GM18868 (cell line): ENCODE data around the gene DYNC2H1.

ENCODE experiments used
- ATAC-seq: cut with Tn5 transposase; IDR thresholded peaks from one replicate; pipeline ENCODE4 v1.9.1; 2021; ENCODE audit warnings: mild to moderate bottlenecking, moderate library complexity; ENCODE audit not compliant: unreplicated experiment

The DYNC2H1 gene

DNA sequence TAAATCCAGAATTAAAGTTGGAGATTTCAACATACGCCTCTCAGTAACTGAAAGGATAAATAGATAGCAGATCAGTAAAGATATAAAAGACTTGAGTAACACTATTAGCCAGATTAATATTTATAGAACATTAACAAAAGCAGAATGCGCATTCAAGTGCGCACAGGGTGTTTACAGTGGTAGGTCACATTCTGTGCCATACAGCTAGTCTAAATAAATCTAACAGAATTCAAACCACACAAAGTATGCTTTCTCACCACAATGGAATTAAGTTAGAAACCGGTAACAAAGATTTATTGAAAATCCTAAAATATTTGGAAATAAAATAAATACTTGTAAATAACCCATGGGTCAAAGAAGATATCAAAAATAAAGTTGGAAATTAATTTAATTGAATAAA, 341.0 kb downstream of the DYNC2H1 start:
- ATAC-seq: no peak

DNA sequence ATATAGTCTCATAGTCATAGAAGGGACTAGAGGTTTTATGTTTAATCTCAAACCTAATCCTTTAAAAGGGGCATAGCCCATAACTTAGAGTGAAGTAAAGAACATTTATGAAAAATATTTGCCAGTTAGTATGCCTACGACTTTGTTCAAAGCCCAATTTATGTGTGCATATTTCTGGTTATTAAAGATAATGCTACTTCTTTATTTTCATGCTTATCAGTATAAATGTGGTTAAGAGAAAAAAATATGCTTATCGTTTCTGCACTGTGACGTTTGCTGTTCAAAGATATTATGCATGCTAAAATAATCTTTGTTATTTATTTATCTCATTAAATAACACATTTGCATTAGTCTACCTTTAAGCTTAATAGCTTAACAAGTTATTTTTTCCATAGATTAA, 343.9 kb downstream of the DYNC2H1 start:
- no peak for ATAC-seq

DNA sequence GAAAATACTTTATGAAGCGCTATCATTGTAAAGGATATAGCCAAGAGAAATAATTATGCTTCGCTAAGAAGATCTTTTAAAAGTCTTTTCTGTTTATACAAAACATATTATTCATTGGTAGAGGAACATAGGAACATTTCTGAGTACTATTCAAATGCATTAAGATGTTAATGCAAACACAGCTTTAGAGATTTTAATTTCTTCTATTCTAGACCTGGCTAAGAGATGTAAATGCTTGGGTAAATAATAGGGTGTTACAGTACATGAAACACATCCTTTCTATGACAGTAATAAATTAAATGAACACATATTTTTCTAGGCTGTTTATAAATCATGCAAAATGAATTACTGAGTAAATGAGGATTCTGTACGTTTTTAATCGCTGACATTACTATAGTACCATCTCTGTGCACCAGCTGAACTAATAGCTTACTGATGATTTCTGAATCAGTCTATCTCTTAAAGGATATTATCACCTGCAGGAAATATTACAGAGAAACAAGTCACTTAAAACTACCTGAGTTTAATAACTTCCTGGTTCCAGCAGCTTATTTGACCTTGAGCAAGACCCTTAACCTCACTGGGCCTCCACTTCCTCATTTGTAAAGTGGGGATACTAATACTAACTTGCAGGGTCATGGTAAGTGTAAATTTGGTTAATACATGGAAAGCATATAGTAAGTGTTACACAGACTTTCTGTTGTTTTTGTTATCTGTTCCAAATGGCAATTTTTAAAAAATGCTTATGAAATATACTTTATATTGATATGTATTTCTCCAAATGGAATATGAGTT, 344.9 kb downstream of the DYNC2H1 start:
- ATAC-seq: no peak

DNA sequence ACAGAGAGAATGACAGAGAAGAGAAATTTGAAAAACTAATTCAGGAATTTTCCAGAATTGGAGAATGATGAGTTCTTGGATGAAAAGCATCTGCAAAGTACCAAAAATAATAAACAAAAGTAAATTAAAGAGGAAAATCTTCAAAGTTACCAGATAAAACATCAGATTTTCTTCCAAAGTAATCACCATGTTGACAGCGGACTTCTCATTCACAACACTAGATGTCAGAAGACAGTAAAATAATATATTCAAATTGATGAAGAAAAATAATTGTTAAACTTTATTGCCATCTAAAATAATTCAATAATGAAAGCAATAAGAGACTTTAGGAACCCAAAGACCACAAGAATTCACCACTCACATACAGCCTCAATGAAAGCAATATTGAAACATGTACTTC, 355.2 kb downstream of the DYNC2H1 start:
- ATAC-seq: no peak

DNA sequence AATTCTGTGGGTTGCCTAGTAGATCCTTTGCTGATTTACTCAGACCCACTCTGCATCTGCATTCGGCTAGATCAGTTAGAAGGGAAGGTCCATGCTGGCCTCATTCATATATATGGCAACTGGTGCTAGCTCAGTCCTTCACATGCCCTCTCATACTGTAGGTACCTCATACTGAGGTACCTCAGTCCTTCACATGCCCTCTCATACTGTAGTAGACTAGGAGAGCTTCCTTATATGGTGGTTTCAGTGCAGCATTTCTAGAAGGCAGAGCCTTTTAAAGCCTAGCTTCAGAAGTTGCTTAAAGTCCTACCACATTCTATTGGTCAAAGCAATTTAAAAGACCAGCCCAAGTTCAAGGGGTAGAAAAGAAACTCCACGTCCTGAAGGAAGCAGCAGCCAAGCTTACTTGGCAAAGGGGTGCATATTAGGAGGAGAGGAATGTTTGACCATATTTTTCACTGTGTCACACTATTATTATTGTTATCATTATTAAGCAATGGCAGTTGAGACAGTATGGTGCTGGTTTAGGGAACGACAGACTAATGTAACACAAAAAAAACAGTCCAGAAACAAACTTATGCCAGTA, 356.4 kb downstream of the DYNC2H1 start:
- ATAC-seq: no peak

DNA sequence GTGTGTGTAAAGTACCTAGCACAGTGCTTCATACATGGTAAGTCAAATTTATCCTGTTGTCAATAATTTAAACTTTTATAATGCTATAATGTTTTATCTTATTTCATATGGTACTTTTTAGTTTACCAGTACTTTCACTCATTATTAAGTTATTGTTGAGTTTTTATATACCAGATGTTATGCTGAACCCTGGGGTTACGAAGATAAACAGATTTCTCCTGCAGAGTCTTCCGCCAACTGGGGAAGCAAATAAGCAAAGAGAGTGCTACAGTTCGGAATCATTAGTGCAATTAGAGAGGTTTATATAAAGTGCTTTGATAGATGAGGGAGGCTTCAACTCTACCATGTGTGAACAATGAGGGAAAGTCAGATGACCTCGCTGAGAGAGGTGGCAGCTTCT, 362.3 kb downstream of the DYNC2H1 start:
- ATAC-seq: no peak

DNA sequence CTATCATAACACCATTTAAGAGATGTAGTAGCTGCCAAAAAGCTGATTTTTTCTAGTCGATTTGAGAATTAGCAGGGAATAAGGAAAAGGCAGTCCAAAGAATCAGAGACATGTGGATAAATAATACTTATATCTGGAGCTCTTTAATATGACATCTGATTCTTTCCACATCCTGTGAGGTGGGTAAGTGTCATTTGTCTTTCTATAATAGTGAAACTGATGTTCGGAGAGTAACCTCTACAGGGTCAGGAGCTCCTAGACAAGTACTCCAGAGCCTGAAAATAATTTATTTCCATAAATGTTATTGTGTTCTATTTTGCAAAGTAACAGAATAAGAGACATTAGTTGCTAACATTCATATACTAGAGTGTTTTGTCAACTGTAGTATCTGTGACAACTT, 367.6 kb downstream of the DYNC2H1 start:
- ATAC-seq: no peak

DNA sequence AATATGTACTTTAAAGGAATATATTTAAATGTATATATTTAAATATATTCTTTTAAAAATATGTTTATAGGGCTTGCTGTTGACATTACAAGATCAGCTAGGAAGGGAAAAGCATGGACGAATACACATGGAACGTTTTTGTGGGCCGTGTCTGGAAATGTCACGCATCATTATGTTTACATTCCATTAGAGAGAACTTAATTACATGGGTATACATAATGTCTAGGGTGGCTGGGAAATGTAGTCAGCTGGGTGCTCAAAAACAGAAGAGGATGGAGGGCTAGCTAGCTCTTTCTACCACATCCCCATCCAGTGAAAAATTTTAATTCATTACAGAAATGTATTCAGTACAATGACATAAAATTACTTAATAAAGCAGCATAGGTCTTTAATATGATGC, 371.2 kb downstream of the DYNC2H1 start:
- ATAC-seq: no peak

DNA sequence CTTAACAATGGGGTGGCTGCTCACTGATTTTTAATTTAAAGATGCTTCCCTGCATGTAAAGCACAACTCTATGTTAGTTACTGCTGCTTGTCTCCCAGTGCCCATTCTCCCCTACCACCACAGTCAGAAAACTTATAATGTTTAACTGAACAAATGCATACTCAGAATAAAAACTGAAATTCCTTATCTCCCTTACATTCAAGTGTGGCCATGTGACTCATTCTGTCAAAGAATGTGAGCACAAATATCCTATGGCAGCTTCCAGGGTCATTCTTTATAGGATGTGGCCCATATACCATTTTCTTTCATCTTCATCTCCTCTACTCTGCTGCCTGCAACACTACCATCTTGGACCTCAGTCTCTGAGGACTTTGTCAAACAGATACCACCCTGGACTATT, 374.8 kb downstream of the DYNC2H1 start:
- no peak for ATAC-seq

DNA sequence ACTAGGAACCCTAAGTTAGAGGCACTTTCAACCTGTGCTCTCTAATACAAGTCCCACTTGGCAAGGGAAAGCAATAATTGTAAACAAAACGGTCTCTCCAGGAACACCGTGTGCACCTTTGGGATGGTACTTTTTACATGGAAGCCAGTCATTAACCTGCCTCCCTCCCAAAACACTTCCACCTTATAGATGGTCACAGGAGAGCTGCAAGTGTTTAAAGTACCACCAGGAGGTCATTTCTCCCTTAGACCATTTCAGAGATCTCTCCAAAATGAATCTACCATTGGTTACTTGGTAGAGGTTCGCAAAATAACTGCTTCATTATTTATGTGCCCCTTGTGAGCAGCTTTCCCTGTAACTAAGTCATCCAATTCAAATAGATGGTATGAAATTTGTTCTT, 375.3 kb downstream of the DYNC2H1 start:
- no peak for ATAC-seq

DNA sequence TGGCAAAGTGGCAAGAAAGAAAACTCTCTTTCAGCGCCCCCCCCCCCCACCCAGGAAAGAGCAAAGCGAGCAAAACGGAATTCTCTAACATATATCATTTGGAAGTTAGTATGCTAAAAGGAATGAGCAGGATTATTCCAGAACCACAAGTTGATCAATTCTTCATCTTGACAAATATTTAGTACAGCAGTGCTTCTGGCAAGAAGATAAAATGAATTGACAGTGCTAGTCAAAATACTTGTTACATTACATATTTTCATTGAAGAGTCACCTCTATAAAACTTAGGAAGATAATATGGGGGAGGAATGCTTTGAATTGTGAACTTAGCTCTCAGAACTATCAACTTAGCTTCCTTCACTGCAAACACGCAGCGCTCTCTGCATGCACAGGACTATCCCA, 377.4 kb downstream of the DYNC2H1 start:
- no peak for ATAC-seq

DNA sequence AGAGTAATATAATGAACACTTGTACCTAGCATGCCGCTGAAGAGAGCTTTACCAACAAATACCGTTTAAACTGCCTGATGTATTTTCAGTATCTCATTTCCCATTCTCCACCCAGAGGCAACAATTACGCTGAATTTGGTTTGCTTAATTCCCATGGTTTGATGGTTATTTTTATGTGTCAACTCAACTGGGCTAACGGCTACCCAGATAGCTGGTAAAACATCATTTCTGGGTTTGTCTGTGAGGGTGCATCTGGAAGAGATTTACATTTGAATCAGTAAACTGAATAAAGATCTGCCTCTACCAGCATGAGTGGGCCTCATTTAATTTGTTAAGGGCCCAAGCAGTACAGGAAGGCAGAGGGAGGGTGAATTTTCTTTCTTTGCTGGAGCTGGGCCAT, 377.9 kb downstream of the DYNC2H1 start:
- ATAC-seq: no peak

DNA sequence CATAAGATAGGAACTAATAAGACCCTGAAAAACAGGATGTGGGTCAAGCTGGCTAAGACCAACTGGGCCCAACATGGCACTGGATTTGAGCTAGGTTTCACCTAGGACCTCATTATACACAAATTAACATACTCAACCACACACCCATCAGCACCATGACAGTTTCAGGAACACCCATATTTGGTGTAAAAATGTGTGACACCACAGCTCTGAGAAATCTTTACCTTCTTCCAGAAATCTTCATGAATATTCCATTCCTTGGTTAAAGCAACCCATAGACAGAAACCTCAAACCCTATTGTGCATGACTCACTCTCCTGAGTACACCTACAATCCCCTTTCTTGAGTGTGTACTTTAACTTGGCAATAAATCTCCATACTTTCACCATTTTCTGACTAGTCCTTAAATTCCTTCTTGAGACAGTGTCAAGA, 378.8 kb downstream of the DYNC2H1 start:
- no peak for ATAC-seq

DNA sequence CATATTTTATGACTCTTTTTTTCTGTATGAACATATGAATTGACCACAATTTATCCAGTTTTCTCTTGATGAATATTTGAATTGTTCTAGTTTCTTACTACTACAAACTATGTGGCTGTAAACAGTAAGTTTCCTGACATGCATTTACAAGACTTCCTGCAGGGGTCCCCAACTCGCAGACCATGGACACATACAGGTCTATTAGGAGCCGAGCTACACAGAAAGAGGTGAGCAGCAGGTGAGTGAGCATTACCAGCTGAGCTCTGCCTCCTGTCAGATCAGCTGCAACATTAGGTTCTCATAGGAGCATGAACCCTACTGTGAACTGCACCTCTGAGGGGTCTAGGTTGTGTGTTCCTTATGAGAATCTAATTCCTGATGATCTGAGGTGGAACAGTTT, 379.4 kb downstream of the DYNC2H1 start:
- no peak for ATAC-seq

DNA sequence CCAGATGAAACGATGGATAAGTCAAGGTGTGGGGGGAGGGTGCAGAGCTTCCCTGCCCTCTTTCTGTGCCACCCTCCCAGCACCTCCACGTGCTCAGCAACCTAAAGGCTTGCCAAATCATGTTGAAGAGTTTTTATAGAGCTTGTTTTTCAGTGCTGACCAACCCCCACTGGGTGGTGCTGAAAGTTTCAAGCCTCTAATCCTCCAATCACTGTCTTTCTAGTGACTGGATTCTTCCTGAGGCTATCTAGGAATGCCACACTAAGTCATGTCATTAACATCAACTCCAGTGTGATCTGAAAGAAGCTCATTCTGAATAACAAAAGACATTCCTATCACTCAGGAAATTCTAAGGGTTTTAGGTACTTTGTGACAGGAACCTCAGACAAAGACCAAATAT, 382.6 kb downstream of the DYNC2H1 start:
- ATAC-seq: no peak

DNA sequence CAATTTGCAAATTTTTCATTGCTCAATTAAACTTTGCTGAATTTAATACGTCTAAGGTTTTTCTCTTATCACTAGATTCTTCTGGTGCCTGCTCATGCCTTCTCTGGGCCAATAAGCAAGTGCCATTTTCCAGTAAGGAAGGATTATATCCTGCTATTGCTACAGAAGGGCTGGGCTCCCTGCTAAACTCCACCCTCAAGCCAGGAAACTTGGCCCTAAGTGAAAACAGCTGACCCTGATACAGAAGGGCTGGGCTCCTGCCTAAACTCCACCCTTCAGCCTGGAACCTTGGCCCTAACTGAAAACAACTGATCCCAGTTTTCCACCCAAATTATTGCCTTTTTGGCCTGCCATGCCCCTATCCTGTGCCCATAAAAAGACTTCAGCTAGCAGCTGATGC, 385.3 kb downstream of the DYNC2H1 start:
- ATAC-seq: no peak

DNA sequence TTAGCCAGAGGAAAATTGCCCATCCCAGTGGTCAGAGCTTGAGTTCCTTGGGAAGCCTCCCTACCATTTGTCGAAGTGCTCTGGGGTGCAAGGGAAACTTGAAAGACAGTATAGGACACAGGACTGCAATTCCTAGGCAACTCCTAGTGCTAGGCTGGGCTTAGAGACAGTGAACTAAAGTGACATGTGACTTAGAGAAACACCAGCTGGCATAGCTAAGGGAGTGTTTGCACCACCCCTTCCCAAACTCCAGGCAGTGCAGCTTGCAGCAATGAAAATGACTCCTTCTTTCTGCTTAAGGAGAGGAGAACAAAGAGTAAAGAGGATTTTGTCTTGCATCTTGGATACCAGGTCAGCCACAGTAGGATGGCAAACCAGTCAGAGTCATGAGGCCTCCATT, 388.0 kb downstream of the DYNC2H1 start:
- no peak for ATAC-seq

DNA sequence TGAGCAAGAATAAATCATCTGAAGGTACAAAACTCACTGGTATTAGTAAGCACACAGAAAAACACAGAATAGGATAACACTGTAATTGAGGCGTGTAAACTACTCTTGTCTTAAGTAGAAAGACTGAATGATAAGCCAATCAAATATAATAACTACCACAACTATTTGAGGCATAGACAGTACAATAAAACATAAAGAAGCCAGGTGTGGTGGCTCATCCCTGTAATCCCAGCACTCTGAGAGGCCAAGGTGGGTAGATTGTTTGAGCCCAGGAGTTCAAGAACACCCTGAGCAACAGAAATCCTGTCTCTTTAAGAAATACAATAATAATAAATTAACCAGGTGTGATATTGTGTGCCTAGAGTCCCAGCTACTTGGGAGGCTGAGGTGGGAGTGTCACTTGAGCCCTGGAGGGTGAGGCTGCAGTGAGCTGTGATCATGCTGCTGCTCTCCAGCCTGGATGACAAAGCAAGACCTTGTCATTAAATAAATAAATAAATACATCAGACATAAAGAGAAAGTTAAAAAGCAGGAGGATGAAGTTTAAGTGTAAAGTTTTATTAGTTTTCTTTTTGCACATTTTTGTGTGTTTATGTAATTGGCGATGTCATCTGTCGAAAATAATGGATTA, 390.6 kb downstream of the DYNC2H1 start:
- ATAC-seq: no peak

DNA sequence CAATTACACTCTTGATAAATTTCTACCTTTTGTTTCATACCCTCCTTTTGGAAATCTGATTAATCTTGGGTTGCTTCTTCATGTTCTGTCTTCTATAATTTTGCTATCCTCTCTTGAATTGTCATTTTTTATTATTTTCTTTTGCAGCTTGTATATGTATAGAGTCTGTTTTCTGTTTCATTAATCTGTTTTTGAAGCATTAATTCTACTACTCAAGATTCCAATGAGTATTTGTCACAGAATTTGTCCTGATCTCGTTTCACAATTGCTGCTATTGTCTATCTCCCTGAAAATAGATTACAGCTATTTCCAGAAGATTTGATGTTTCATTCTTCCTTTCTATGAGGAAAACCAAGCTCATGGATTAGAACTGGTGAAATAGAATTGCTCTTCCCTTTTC, 406.1 kb downstream of the DYNC2H1 start:
- ATAC-seq: no peak

DNA sequence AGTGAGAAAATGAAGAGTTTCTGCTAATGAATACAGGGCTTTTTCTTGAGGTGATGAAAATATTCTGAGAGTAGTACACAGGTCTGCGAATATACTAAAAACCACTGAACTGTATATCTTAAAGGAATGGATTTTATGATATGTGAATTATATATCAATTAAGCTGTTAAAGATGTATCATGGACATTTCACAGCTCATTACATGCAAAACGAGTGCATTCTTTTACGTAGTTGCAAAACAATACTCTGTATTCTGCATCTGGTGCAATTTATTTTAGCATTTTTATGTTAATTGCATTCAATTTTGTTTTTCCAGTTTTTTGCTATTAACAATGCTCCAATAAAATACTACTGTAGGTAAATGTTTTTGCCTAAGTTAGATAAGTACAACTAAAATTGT, 411.6 kb downstream of the DYNC2H1 start:
- ATAC-seq: no peak

DNA sequence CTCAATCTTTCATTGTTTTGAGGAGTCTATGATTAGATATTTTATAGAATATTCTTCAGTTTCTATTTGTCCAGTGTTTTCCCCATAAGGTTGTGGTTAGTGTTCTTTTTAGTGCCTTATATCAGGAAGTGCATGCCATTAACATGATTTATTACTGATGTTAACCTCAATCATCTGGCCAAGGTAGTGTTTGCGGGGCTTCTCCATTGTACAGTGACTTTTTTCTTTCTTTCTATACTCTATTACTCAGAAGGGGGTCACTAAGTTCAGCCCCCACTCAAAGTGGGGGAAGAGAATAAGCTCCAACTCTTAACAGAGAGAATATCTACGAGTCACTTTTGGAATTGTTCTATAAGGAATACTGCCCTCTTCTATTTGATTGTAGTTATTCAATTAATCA, 415.8 kb downstream of the DYNC2H1 start:
- no peak for ATAC-seq

DNA sequence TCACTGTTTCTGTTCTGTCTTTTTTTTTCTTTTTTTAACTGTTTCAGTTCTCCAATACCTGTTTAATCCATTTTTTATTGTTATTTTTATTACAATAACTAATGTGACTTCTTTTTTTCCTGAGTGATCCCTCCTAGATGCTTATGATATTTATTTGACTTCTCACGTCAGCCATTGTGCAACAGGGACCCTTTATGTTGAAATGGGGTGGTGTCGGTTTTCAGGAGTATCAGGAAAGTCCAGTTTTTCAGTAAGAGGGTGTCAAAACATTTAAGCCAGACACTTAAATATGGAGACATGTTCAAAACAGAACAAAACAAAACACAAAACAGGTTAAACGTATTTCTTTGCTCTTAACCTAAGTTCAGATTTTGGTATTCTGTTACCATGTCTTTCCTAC, 418.8 kb downstream of the DYNC2H1 start:
- ATAC-seq: no peak
